Right lobe of liver (tissue), 4 donors: ENCODE measurements around the gene MEF2A.

Experiments
- POLR2A ChIP-seq: fragments of 450-650 bp; IDR thresholded peaks from one replicate; pipeline ENCODE4 v1.6.1; 2017; ENCODE audit warnings: antibody characterized with exemption, mild to moderate bottlenecking
- TF ChIP-seq, protein P1 (sequence below), 4 donors: fragments of 200-600 bp in 3 of 4; fragments of 450-650 bp in 1 of 4; IDR thresholded peaks; one replicate each; pipeline versions ENCODE4 v1.5.1 to v1.8.0; 2016 to 2022; ENCODE audit warnings: antibody characterized with exemption in 4 of 4, mild to moderate bottlenecking in 2 of 4
- donor health status: DM: no; HTN: no; CAD: no.
- donor health status: DM: no; HTN: no; CAD: no.
- donor health status: DM: no; HTN: yes; CAD: no.

DNA sequence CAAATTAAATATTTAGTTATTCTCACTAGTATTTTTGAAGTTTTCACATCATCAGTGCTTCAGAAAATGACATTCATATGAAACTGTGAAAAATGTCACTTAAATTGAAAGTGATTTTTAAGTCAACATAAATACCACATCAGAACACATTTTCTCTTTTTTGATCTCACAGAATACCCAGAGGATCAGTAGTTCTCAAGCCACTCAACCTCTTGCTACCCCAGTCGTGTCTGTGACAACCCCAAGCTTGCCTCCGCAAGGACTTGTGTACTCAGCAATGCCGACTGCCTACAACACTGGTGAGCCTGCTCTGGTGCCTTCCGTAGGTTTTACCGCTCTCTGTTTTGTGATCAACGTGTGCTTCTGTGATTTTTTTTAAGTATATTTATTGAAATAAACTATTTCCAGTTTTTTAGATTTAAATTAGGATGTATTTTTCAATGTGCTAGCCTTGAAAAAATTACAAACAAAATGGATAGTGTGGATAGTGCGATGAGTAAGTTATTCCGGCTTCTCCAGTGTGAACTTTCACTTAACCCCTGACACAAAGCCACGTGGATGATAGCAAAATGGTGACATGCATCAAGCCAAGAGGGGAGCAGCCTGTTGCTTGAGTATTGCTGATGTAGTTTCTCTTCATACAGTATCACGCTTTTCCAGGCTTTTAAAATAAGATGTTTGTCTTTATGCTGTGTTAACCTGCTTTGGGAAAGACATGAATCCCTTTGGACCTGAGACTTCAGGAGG is 140.9 kb downstream of the MEF2A start:
- TF ChIP-seq, protein P1, sequence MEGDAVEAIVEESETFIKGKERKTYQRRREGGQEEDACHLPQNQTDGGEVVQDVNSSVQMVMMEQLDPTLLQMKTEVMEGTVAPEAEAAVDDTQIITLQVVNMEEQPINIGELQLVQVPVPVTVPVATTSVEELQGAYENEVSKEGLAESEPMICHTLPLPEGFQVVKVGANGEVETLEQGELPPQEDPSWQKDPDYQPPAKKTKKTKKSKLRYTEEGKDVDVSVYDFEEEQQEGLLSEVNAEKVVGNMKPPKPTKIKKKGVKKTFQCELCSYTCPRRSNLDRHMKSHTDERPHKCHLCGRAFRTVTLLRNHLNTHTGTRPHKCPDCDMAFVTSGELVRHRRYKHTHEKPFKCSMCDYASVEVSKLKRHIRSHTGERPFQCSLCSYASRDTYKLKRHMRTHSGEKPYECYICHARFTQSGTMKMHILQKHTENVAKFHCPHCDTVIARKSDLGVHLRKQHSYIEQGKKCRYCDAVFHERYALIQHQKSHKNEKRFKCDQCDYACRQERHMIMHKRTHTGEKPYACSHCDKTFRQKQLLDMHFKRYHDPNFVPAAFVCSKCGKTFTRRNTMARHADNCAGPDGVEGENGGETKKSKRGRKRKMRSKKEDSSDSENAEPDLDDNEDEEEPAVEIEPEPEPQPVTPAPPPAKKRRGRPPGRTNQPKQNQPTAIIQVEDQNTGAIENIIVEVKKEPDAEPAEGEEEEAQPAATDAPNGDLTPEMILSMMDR (IDR thresholded peaks at IDR 0.05): no peak
- TF ChIP-seq POLR2A: no peak
